Osteocyte (in vitro differentiated cells): Measurements from ENCODE around the gene ZBTB48. TPM values are rescaled to one million over a fixed set of nuclear protein-coding genes. Genes with fewer than 3 reads are reported as not detected.

Experiments
- DNase-seq: peaks from one replicate; pipeline ENCODE4 v3.0.0; 2021; ENCODE audit warnings: mixed read lengths; ENCODE audit not compliant: unreplicated experiment; ENCODE audit errors: extremely low spot score
- H3K27ac Mint-ChIP-seq: one replicate; pipeline ENCODE4 v1.8.0; 2021; ENCODE audit warnings: mild to moderate bottlenecking, mixed read lengths; ENCODE audit not compliant: unreplicated experiment
- H3K27me3 Mint-ChIP-seq: one replicate; pipeline ENCODE4 v1.8.0; 2021; ENCODE audit warnings: mixed read lengths; ENCODE audit not compliant: unreplicated experiment
- H3K36me3 Mint-ChIP-seq: one replicate; pipeline ENCODE4 v1.8.0; 2021; ENCODE audit warnings: mixed read lengths; ENCODE audit not compliant: unreplicated experiment
- H3K4me1 Mint-ChIP-seq: one replicate; pipeline ENCODE4 v1.8.0; 2021; ENCODE audit warnings: mixed read lengths; ENCODE audit not compliant: unreplicated experiment
- H3K4me3 Mint-ChIP-seq: one replicate; pipeline ENCODE4 v1.8.0; 2021; ENCODE audit warnings: mild to moderate bottlenecking, moderate library complexity, mixed read lengths; ENCODE audit not compliant: unreplicated experiment
- H3K9me3 Mint-ChIP-seq: one replicate; pipeline ENCODE4 v1.8.0; 2021; ENCODE audit warnings: mixed read lengths; ENCODE audit not compliant: unreplicated experiment
- CTCF ChIP-seq: fragments of 200-600 bp; sonication (generic); IDR thresholded peaks from 2 replicates; pipeline ENCODE4 v1.5.0; 2021; ENCODE audit warnings: antibody characterized with exemption, mild to moderate bottlenecking, moderate library complexity
- total RNA-seq: library from RNA; stranded (reverse); gene quantifications from 2 replicates; pipeline ENCODE4 v1.2.1, GENCODE V29; 2021

The ZBTB48 gene
- total RNA-seq, 1 donor from 2014 or later, result 28.8 TPM

- DNase-seq, result no peak
- peaks cover 35% of the 10 kb centered on the region for H3K36me3 Mint-ChIP-seq
- no peak for TF ChIP-seq CTCF
- H3K4me3 Mint-ChIP-seq, result no peak overlapping the region
- H3K9me3 Mint-ChIP-seq, result no peaks in the 10 kb centered on the region
- no peaks in the 10 kb centered on the region for H3K27me3 Mint-ChIP-seq
- H3K4me1 Mint-ChIP-seq, result peaks cover 6% of the 10 kb centered on the region
- H3K27ac Mint-ChIP-seq, result no peak overlapping the region
Observed at GRCh38 chr1:6638226-6638625, 58.4 kb downstream of the ZBTB48 start.

Other genes starting within 250 kb of the ZBTB48 start
- gene ACOT7, start 186.2 kb upstream of the ZBTB48 start, total RNA-seq, result 21.6 and 21.8 TPM in 2 replicates
- not detected in 2 replicates for gene HES2, start 160.1 kb upstream of the ZBTB48 start, total RNA-seq
- gene ESPN, start 155.2 kb upstream of the ZBTB48 start, total RNA-seq, result 0.31 TPM in 1 of 2 replicates, not detected in the other
- 26.4 and 27.9 TPM in 2 replicates for gene TNFRSF25, start 113.8 kb upstream of the ZBTB48 start, total RNA-seq
- 33.0 and 34.9 TPM in 2 replicates for gene PLEKHG5, start 88.3 kb upstream of the ZBTB48 start, total RNA-seq
- gene NOL9, start 25.5 kb upstream of the ZBTB48 start, total RNA-seq, result 33.5 and 36.3 TPM in 2 replicates
- not detected in 2 replicates for gene TAS1R1, start 24.7 kb upstream of the ZBTB48 start, total RNA-seq
- gene KLHL21, start 22.9 kb downstream of the ZBTB48 start, total RNA-seq, result 27.3 and 27.5 TPM in 2 replicates
- gene PHF13, start 33.7 kb downstream of the ZBTB48 start, total RNA-seq, result 24.0 and 28.9 TPM in 2 replicates
- gene THAP3, start 44.9 kb downstream of the ZBTB48 start, total RNA-seq, result 16.5 and 18.7 TPM in 2 replicates
- gene DNAJC11, start 121.8 kb downstream of the ZBTB48 start, total RNA-seq, result 52.9 and 58.7 TPM in 2 replicates
- 68.1 and 81.6 TPM in 2 replicates for gene CAMTA1, start 205.5 kb downstream of the ZBTB48 start, total RNA-seq